Measurements from ENCODE around the gene KCNS3.
A peak's percentile ranks its signal among the peaks of the same experiment; 100 is the strongest.

Gene KCNS3

DNA sequence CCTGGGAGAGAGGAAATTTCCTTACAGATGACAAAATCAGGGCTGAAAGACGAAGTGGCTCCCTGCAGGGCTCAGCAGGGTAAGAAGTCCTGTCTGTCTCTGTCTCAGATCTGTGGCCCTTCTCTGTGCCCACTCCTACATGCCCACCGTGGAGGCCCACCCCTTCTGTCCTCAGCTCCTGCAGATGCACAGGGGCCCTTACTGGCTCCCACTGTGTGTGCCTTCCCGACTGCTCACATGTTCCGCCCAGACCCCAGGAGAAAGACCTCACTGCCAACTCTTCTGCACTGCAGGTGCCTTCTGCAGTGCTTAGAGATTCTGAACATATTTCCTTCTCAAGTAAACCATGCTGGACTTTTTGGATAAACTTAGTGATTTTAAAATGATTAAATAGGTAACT, 1.9 kb upstream of the KCNS3 start:
- no peak for DNase-seq (ENCODE audit: low read depth)
- no peak for TF ChIP-seq CTCF (IDR thresholded peaks at IDR 0.05; ENCODE audit: insufficient read depth, low read depth, low read length, missing control alignments)
- H3K4me3 ChIP-seq (ENCODE audit: low read depth, low read length), result no peak overlapping the region

DNA sequence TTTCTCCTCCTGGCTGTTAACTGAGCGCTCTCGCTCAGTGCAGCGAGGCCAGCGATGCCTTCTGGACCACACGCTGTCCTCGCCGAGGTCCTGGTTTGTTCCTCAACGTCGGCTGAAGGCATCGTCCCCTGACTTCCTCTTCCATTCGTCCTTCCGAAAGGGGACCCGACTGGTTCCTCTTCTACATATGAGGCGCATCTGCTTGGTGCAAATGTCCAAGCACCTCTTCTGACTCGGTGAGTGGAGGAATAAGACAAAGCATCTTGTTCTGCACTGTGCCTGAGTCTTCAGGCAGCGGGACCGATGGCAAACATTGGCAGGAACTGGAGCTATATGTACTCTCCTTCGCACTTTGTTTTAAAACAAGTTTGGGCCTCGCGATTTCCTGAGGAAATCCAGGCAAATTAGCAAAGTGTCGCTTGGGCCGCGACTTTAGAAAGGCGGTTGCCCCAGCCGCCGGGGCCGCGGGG, 621 bp upstream of the KCNS3 start:
- peak; percentile 17 for DNase-seq (ENCODE audit: low read depth)
- no peak for TF ChIP-seq CTCF (IDR thresholded peaks at IDR 0.05; ENCODE audit: insufficient read depth, low read depth, low read length, missing control alignments)

DNA sequence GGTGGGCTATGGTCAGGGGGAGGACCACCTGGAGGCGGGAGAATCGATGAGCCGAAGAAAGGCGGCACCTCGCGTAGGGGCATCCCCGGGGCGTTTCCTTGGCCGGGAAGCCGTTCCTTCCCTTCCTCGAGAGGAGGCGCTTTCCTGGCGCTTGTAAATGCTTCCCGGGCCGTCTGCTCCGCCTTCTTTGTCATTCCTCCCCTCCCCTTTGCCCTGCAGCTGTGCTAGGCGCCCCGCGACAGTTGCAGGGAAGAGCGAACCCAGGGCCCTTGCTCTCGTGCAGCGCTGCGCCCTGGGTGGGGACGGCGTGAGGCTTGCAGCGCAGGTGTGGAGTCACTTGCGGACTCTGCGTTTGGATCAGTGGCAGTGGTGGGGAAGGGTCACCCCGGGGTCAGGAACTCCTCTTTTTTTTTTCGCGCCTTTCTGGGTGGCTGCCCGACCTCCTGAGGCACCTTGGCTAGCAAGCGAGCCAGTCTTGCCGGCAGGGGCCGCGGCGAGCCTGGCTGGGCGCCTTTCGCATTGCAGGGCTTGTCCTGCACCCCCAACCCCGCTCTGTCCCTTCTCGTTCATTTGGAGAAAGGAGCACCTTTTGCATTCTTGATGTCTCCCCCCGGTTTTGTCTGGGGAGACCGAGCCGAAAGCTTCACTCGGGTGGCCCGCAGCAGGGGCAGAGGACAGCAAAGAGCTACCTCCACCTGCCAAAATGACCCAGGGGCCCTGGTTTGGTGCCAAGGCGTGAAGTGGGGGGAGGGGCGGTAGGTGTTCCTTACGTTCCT, 858 bp downstream of the KCNS3 start:
- no peak overlapping the region for H3K4me3 ChIP-seq (ENCODE audit: low read depth, low read length)
- TF ChIP-seq CTCF (IDR thresholded peaks at IDR 0.05; ENCODE audit: insufficient read depth, low read depth, low read length, missing control alignments), result no peak
- DNase-seq (ENCODE audit: low read depth), result no peak

More for the DNA sequence above, 621 bp upstream of the KCNS3 start:
- H3K4me3 ChIP-seq (ENCODE audit: low read depth, low read length), result peak overlapping the region; percentile 39

DNA sequence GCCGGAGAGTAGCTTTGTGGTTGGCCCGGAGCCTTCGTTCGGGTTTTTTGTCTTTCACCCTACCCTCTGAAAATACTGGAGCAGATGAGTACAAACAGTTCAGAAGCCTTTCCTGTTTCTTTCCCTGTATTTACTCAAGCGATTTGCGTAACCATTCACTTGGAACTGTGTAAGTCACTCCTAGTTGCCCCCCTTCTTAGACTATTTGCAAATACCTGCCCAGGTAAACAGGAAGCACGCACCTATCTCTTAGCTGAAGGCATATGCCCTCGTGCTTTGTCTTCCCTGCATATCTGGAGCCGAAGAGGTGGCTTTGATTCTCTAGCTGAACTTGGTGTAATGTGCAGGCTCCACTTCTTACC, 1.4 kb downstream of the KCNS3 start:
- H3K4me3 ChIP-seq (ENCODE audit: low read depth, low read length), result no peak overlapping the region
- no peak for DNase-seq (ENCODE audit: low read depth)
- no peak for TF ChIP-seq CTCF (IDR thresholded peaks at IDR 0.05; ENCODE audit: insufficient read depth, low read depth, low read length, missing control alignments)

DNA sequence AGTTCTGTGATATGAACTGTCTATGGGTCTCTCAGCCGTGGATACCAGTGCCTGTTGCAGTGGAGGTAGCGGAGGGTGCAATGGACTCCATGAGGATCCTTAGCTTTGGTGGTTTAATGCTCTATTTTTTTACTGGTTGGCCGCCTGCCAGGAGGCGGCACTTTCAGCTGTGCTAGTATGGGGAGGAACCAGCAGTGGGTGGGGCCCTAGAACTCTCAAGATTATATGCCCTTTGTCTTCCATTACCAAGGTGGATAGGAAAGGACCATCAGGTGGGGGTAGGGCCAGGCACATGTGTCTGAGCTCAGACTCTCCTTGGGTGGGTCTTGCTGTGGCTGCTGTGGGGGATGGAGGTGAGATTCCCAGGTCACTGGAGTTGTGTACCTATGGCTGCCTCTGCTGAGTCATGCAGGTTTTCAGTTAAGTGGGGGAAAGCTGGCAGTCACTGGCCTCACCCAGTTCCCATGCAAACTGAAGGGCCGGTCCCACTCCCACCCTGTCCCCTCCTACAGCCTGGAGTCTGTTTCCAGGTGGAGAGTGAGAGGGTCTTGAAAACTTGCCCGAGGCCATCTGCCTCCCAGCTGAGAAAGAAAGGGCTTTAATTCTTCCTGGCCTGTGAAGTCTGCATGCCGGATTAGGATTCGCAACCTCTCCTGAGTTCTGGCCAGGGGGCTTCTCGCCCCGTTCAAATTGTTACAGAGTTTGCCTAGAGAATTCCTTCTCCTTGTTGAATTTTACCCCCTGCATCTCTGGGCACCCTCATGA, 14.5 kb downstream of the KCNS3 start:
- no peak for DNase-seq (ENCODE audit: low read depth)
- no peak overlapping the region for H3K4me3 ChIP-seq (ENCODE audit: low read depth, low read length)
- TF ChIP-seq CTCF (IDR thresholded peaks at IDR 0.05; ENCODE audit: insufficient read depth, low read depth, low read length, missing control alignments), result no peak

- no peak for TF ChIP-seq CTCF (IDR thresholded peaks at IDR 0.05; ENCODE audit: insufficient read depth, low read depth, low read length, missing control alignments)
- DNase-seq (ENCODE audit: low read depth), result no peak
- no peak overlapping the region for H3K4me3 ChIP-seq (ENCODE audit: low read depth, low read length)
Observed at GRCh38 chr2:17894005-17894404, 15.5 kb downstream of the KCNS3 start.
